CD4-positive, alpha-beta T cell treated with Interleukin-6 for 4 hours (primary cell): ENCODE results near the gene PDE4D.
"Not testable (repeated sequence)": the region's sequence is repeated elsewhere in the genome, so short reads cannot be mapped to it uniquely, and the experiment has no call there.

ENCODE experiments used
- DNase-seq: peaks from one replicate; pipeline ENCODE4 v3.0.0-alpha.2; 2020; ENCODE audit warnings: mixed read lengths

PDE4D gene

GRCh38 chr5:59693492-59694309 is 199.8 kb downstream of the PDE4D start:
- DNase-seq = no peak

- no peak for DNase-seq
These were observed 207.7 kb downstream of the PDE4D start for GRCh38 chr5:59685793-59686192.

GRCh38 chr5:59685191-59685530 is 208.4 kb downstream of the PDE4D start:
- DNase-seq = no peak

- DNase-seq = no peak
These were observed 208.9 kb downstream of the PDE4D start for GRCh38 chr5:59684388-59685190.

DNA sequence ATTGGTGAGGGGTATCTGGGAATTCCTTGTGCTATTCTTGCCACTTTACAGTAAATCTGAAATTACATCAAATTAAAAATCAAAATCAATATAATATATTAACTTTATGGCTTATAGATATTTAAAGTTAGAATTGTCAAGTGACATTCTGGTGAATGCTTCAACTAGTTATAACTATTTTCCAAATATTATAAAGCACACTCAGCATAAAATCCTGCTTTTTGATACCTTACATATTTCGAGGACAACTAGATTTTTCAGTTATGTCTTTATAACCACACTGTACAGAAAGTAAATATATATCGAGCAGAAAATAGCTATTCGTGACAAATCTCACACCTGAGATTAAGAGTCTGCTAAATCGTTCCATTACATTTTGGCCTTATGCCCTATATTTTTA is 210.2 kb downstream of the PDE4D start:
- DNase-seq = no peak

- no peak for DNase-seq
These were observed 211.0 kb downstream of the PDE4D start for GRCh38 chr5:59682542-59682941.

- DNase-seq = no peak
These were observed 214.6 kb downstream of the PDE4D start for GRCh38 chr5:59678943-59679342.

GRCh38 chr5:59674763-59675162 is 218.8 kb downstream of the PDE4D start:
- DNase-seq = no peak

GRCh38 chr5:59673438-59674058 is 220.0 kb downstream of the PDE4D start:
- DNase-seq = no peak

GRCh38 chr5:59666440-59667068 is 227.0 kb downstream of the PDE4D start:
- DNase-seq = no peak

- not testable (repeated sequence) for DNase-seq
These were observed 227.7 kb downstream of the PDE4D start for GRCh38 chr5:59665832-59666203.

- no peak for DNase-seq
These were observed 228.3 kb downstream of the PDE4D start for GRCh38 chr5:59665086-59665831.

DNA sequence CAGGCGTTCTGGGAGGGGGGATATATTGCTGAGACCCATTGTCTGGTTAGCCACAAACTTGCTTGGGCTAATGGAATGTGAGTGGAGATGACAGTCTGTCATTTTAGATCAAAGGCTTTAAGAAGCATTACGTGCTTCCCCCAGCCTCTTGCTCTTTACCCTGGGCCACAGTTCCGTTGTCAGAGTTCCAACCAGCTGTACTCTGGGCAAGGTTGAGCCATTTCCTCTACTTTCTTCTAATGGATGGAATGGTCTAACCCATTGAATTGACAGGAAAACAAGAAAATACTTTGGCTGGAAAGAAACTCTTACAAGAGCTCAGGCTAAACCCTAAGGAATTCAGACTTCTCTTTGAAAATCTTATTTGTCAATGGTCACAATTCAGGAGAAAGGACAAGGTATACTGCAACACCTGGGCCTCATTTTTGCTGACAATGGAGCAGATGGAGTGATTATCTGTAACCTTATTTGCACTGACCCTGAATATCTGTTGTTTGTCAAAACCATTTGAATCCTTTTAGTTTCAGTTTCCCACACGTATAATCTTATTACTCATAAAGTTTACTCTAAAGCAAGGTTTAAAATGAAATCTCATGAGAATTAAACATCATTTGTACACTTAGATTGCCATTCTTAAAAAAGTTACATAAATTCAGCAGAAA is 231.4 kb downstream of the PDE4D start:
- no peak for DNase-seq

GRCh38 chr5:59661311-59661710 is 232.2 kb downstream of the PDE4D start:
- DNase-seq = no peak

GRCh38 chr5:59660737-59661136 is 232.8 kb downstream of the PDE4D start:
- DNase-seq = no peak

DNA sequence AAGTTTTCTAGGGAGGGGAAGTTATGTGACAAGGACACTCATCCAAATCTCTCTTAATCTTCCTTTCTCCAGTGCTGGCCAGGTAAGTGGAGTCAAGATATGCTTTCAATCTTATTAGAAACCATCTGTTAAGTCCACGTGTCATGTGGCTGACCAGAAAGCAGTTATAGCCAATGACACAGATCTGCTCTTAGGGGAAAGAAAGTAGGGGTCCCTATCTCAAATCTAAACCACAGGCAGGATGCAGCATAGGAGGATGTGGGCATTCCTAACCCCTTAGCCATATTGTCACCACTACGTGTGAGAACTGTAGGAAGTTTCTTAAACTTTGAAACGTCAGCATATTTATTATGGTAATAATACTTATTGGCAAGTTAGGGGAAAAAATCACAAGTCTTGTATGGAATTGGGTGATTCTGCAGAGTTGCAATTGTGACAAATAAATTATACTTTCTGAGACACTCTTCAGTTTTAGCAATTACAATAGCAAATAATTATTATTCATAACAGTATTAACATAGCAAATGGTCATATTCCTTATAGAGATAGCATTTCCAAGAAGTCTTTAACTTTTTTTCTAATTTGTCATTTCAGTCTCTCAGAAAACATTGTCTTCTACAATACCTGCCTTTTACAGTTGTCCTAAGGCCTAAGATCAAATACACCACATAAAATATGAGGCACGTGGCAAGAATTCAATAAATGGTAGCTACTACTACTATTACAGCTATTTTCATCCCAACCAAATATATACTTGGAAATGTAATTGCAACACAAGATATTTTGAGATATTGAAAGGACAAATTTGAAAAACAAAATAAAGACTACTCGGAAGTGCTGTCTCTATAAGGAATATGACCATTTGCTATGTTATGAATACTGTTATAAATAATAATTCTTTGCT is 236.9 kb downstream of the PDE4D start:
- no peak for DNase-seq

- DNase-seq = no peak
These were observed 237.7 kb downstream of the PDE4D start for GRCh38 chr5:59655693-59656309.

GRCh38 chr5:59654691-59655090 is 238.8 kb downstream of the PDE4D start:
- DNase-seq = no peak

DNA sequence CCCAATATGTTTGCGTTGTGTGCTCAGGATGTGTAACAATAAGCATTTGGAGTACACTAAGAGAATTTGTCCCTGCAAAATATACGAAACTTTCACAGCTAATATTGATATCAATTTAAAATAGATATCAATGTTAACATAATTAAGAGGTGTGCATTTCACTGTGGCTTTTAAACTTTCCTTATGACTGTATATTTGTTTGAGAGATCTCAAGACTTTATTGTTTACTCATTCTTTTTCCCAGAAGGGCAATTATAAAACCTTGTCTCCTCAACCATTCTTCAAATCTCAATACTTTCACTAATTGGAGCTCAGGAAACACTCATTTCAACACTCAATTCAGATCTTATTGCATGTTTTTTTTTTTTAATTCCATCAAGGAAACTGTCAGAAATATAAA is 241.1 kb downstream of the PDE4D start:
- no peak for DNase-seq
